K562 (cell line): ENCODE data around the gene KLHDC7B. TPM values are rescaled to one million over a fixed set of nuclear protein-coding genes. Genes with fewer than 3 reads are reported as not detected.
A peak's percentile ranks its signal among the peaks of the same experiment; 100 is the strongest.

Experiments
- ATF3 ChIP-seq, 2 experiments: fragments of 450-650 bp in 1 of 2; sonication (generic) in 1 of 2; formaldehyde crosslinking in 1 of 2; IDR thresholded peaks in 1 of 2; conservative IDR thresholded peaks in 1 of 2; 2 replicates each; pipeline versions ENCODE4 v1.6.1 to v1.8.1; 2016 to 2023; ENCODE audit warnings: mild to moderate bottlenecking in 2 of 2, moderate library complexity in 2 of 2, inconsistent platforms in 1 of 2, missing genetic modification reagents in 1 of 2
- C11orf30 ChIP-seq: fragments of 450-650 bp; IDR thresholded peaks from 2 replicates; pipeline ENCODE4 v1.6.1; 2016; ENCODE audit warnings: low read depth, mild to moderate bottlenecking
- DACH1 ChIP-seq: fragments of 450-650 bp; IDR thresholded peaks from 2 replicates; pipeline ENCODE4 v1.6.1; 2018; ENCODE audit not compliant: partially characterized antibody
- HDAC2 ChIP-seq: fragments of 450-650 bp; IDR thresholded peaks from 2 replicates; pipeline ENCODE4 v1.6.1; 2016; ENCODE audit warnings: mild to moderate bottlenecking
- NBN ChIP-seq: fragments of 450-650 bp; IDR thresholded peaks from 2 replicates; pipeline ENCODE4 v1.6.1; 2016; ENCODE audit warnings: low read depth, mild to moderate bottlenecking
- NFE2L1 ChIP-seq: fragments of 450-650 bp; IDR thresholded peaks from 2 replicates; pipeline ENCODE4 v1.6.1; 2016; ENCODE audit warnings: missing genetic modification characterization, low read depth, mild to moderate bottlenecking, missing compliant biosample characterization, moderate library complexity, borderline replicate concordance
- USF2 ChIP-seq: sonication (generic); formaldehyde crosslinking; IDR thresholded peaks from 2 replicates; pipeline ENCODE4 v1.5.0; 2020; ENCODE audit warnings: missing genetic modification reagents
- ZNF239 ChIP-seq: fragments of 250-450 bp; sonication (Bioruptor Pico); IDR thresholded peaks from 2 replicates; pipeline ENCODE4 v1.4.0; 2020; ENCODE audit warnings: mild to moderate bottlenecking
- ZNF507 ChIP-seq: conservative IDR thresholded peaks from 2 replicates; pipeline ENCODE4 v1.6.1; 2017; ENCODE audit warnings: missing genetic modification characterization, missing compliant biosample characterization
- ZNF609 ChIP-seq: sonication (generic); formaldehyde crosslinking; IDR thresholded peaks from 2 replicates; pipeline ENCODE4 v1.8.1; 2023; ENCODE audit warnings: missing genetic modification reagents, mild to moderate bottlenecking, borderline replicate concordance
- ZSCAN29 ChIP-seq: fragments of 450-650 bp; IDR thresholded peaks from 2 replicates; pipeline ENCODE4 v1.6.1; 2017
- polyA plus RNA-seq, 8 experiments: library from polyadenylated mRNA; depleted of rRNA in 4 of 8; stranded (reverse) in 5 of 8; unstranded in 3 of 8; fragments of >200 nt; fragmentation: Nextera tagmentation in 2 of 8; fragmentation: Illumina TruSeq in 1 of 8; extraction: Ambion mirVana in 2 of 8; extraction: Trizol in 1 of 8; gene quantifications; 2 replicates each; pipeline versions ENCODE4 v1.2.1 to v1.2.3, GENCODE V29; 2011 to 2014; ENCODE audit warnings: inconsistent platforms in 1 of 8, missing spikeins in 1 of 8
- total RNA-seq, 7 experiments: library from RNA; depleted of rRNA in 6 of 7; stranded (reverse); fragments of >200 nt in 6 of 7; fragmentation: Illumina TruSeq in 2 of 7; extraction: Trizol in 2 of 7; gene quantifications; 2 replicates each; pipeline versions ENCODE4 v1.2.1 to v1.2.3, GENCODE V29; 2011 to 2021; ENCODE audit warnings: low replicate concordance in 1 of 7

Gene KLHDC7B
- total and polyA plus RNA-seq, 9 of the 15 experiments (the other 6 are each of a cell fraction or from before 2014, with no cell fraction given), result 0.04 to 0.22 (median 0.05) TPM; not detected in 4

- peak; percentile 77 for TF ChIP-seq ATF3 (IDR thresholded peaks at IDR 0.05)
- no peak for TF ChIP-seq ATF3 (CRISPR knock-in tag; conservative IDR thresholded peaks at IDR 0.05)
- TF ChIP-seq DACH1, result peak; percentile 26
- TF ChIP-seq NBN, result 0 out of 2 replicates have a peak, but pooled peaks have one; percentile 59
- no peak for TF ChIP-seq ZNF609 (CRISPR knock-in tag)
- no peak for TF ChIP-seq NFE2L1 (tag)
- no peak for TF ChIP-seq ZNF507
- TF ChIP-seq ZNF239, result no peak
- peak; percentile 99 for TF ChIP-seq C11orf30
- no peak for TF ChIP-seq ZSCAN29
- peak; percentile 50; the same call in 1 of the 2 replicates for TF ChIP-seq HDAC2
- TF ChIP-seq USF2 (CRISPR knock-in tag), result no peak
Measured at GRCh38 chr22:50507991-50508884, 37.5 kb upstream of the KLHDC7B start, which contains the start of gene NCAPH2 (continued).
